ENCODE results near the gene KCNB1. TPM values are rescaled to one million over a fixed set of nuclear protein-coding genes. Genes with fewer than 3 reads are reported as not detected.

Gene KCNB1
- polyA plus RNA-seq, 4 donors, result 0.38 to 1.2 TPM; not detected in 2

DNA sequence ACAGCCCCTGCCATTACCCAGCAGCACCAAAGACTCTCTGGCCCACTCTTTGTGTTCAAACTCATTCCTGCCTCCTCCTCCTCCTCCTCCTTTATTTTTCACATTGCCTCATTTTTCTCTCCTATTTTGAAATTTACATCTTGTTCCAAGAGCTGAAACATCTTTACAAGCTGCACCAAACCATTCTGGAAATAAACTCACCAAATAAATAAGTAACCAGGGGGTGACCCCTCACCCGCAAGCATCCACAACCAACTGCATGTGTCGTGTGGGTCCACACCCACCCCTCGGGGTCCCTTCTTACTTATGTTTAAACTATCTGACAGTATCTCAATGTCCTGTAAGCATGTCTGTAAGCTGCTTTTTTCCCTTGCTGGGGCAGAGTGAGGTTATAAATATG is 1.4 kb downstream of the KCNB1 start:
- FAIRE-seq (no peak), DNase-seq (no peak)
- WGBS, 3 donors, result 73 to 85% (median 83%) methylated on average over 3 of the region's 3 CpGs

GRCh38 chr20:49480236-49480635 is 2.2 kb downstream of the KCNB1 start:
- Histone ChIP-seq H3K9me3 (ENCODE audit: control insufficient read depth in 2 of 2, insufficient read depth in 1 of 2, low read depth in 1 of 2, low read length in 1 of 2) (no peaks in the 10 kb centered on the region), H3K27ac (ENCODE audit: low read depth in 1 of 3, low read length in 2 of 3) (no peak overlapping the region), H3K4me3 (ENCODE audit: low read depth in 1 of 3, low read length in 3 of 3) (no peak overlapping the region), H3K36me3 (ENCODE audit: control insufficient read depth in 3 of 3, insufficient read depth in 2 of 3, low read depth in 1 of 3, low read length in 3 of 3) (peaks cover 0 to 2% (median 0%) of the 10 kb centered on the region in 3 donors), H3K4me1 (ENCODE audit: control insufficient read depth in 3 of 3, insufficient read depth in 2 of 3, low read depth in 1 of 3, low read length in 2 of 3) (peaks cover 0 to 3% (median 0%) of the 10 kb centered on the region in 3 donors), H3K27me3 (ENCODE audit: control insufficient read depth in 3 of 3, insufficient read depth in 3 of 3, low read length in 3 of 3) (peaks cover 3 to 41% (median 10%) of the 10 kb centered on the region in 3 donors)
- FAIRE-seq, result no peak
- 29 to 63% (median 56%) methylated on average over 3 of the region's 3 CpGs for WGBS, 3 donors
- DNase-seq, result no peak

More for the DNA sequence above, 1.4 kb downstream of the KCNB1 start:
- Histone ChIP-seq H3K36me3 (ENCODE audit: control insufficient read depth in 3 of 3, insufficient read depth in 2 of 3, low read depth in 1 of 3, low read length in 3 of 3) (peaks cover 0 to 2% (median 0%) of the 10 kb centered on the region in 3 donors), H3K27ac (ENCODE audit: low read depth in 1 of 3, low read length in 2 of 3) (no peak overlapping the region), H3K9me3 (ENCODE audit: control insufficient read depth in 2 of 2, insufficient read depth in 1 of 2, low read depth in 1 of 2, low read length in 1 of 2) (no peaks in the 10 kb centered on the region), H3K4me1 (ENCODE audit: control insufficient read depth in 3 of 3, insufficient read depth in 2 of 3, low read depth in 1 of 3, low read length in 2 of 3) (peaks cover 0 to 3% (median 0%) of the 10 kb centered on the region in 3 donors), H3K4me3 (ENCODE audit: low read depth in 1 of 3, low read length in 3 of 3) (no peak overlapping the region), H3K27me3 (ENCODE audit: control insufficient read depth in 3 of 3, insufficient read depth in 3 of 3, low read length in 3 of 3) (peaks cover 3 to 50% (median 5%) of the 10 kb centered on the region in 3 donors)

DNA sequence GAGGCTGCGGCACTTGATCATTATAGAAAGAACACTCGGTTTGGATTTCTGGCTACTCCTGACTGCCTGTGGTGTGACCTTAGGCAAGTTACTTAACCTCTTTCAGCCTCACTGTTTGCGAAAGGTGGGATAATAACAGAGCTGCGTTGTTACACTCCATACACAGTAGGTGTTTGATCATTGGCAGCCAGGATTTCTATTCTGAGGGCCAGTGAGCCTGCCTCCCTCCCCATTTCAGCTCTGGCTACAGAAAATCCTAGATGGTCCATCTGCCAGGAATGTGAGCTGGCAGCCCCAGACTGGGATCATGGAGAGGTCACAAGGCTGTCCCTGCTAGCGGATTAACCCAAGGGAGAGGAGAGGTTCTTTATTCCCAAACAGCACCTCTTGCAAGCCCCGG is 2.7 kb downstream of the KCNB1 start:
- Histone ChIP-seq H3K4me1 (ENCODE audit: control insufficient read depth in 3 of 3, insufficient read depth in 2 of 3, low read depth in 1 of 3, low read length in 2 of 3) (peaks cover 0 to 3% (median 0%) of the 10 kb centered on the region in 3 donors), H3K9me3 (ENCODE audit: control insufficient read depth in 2 of 2, insufficient read depth in 1 of 2, low read depth in 1 of 2, low read length in 1 of 2) (no peaks in the 10 kb centered on the region), H3K36me3 (ENCODE audit: control insufficient read depth in 3 of 3, insufficient read depth in 2 of 3, low read depth in 1 of 3, low read length in 3 of 3) (peaks cover 0 to 2% (median 0%) of the 10 kb centered on the region in 3 donors), H3K27ac (ENCODE audit: low read depth in 1 of 3, low read length in 2 of 3) (no peak overlapping the region), H3K4me3 (ENCODE audit: low read depth in 1 of 3, low read length in 3 of 3) (no peak overlapping the region), H3K27me3 (ENCODE audit: control insufficient read depth in 3 of 3, insufficient read depth in 3 of 3, low read length in 3 of 3) (peaks cover 3 to 40% (median 7%) of the 10 kb centered on the region in 3 donors)
- 55 to 63% (median 61%) methylated on average over 6 of the region's 6 CpGs for WGBS, 3 donors
- DNase-seq (no peak), FAIRE-seq (no peak)

DNA sequence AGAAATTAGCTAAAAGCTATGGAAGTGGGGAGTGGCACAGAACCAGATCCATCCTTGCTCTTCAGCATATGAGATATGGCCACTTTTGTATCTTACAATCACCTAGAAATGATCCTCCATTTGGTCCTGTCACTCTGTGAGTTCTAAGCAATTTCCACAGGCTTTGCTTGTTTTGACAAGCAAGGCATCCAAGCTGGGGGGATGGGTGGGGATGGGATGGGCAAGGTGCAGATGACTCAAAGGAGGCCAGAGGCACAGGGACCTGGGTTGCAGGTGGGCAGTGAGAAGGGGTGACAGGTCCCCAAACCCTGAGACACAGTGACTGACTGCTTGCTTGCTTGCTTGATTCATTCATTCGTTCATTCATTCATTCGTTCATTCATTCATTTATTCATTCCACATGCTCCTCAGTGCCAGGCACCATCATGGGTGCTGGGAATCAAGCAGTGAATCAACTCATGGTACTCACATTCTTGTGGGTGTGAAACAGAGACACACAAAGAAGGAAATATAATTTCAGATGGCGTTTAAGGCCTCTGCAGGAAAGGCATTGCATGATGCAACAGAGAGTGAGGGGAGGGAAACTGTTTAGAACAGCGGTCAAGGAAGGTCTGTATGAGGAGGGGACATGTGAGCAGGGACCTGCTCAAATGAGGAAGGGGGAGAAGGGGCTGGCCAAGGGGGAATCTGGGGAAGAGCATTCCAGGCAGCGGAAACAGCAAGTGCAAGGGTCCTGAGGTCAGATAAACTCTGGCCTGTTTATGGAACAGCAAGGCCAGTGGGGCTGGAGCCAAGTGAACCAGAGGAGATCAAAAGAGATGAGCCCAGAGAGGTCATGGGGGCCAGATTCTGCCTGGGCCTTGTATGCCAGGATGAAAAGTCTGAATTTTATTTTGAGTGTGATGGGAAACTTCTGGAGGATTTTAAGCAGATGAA is 3.4 kb downstream of the KCNB1 start:
- H3K4me1 ChIP-seq (ENCODE audit: control insufficient read depth in 3 of 3, insufficient read depth in 2 of 3, low read depth in 1 of 3, low read length in 2 of 3), result peaks cover 0 to 3% (median 0%) of the 10 kb centered on the region in 3 donors
- WGBS, 3 donors, result 73 to 76% (median 75%) methylated on average over 5 of the region's 5 CpGs

DNA sequence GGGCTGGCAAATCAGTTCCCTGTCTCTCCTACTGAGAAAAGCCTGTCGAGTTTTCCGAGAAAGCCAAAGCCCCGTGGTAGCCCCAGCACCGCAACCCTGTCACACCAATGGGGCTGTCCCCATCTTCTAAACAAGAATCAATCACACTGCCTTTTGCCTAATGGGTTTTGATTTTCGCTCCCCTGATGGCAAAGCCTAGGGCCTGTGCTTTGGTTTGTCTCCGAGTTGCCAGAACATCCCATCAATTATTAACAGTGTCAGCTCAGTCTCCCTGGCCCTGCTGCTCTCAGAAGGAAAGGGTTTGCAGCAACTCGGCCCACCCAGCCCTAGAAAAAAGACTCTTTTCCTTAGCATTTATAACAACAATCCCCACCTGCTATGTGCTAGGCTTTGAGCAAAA is 4.2 kb downstream of the KCNB1 start:
- FAIRE-seq (no peak), DNase-seq (no peak)
- Histone ChIP-seq H3K4me3 (ENCODE audit: low read depth in 1 of 3, low read length in 3 of 3) (no peak overlapping the region), H3K27me3 (ENCODE audit: control insufficient read depth in 3 of 3, insufficient read depth in 3 of 3, low read length in 3 of 3) (peaks cover 3 to 40% (median 9%) of the 10 kb centered on the region in 3 donors), H3K4me1 (ENCODE audit: control insufficient read depth in 3 of 3, insufficient read depth in 2 of 3, low read depth in 1 of 3, low read length in 2 of 3) (no peaks in the 10 kb centered on the region), H3K27ac (ENCODE audit: low read depth in 1 of 3, low read length in 2 of 3) (no peak overlapping the region), H3K36me3 (ENCODE audit: control insufficient read depth in 3 of 3, insufficient read depth in 2 of 3, low read depth in 1 of 3, low read length in 3 of 3) (peaks cover 0 to 2% (median 0%) of the 10 kb centered on the region in 3 donors), H3K9me3 (ENCODE audit: control insufficient read depth in 2 of 2, insufficient read depth in 1 of 2, low read depth in 1 of 2, low read length in 1 of 2) (no peaks in the 10 kb centered on the region)
- 33 to 46% (median 42%) methylated on average over 7 of the region's 7 CpGs for WGBS, 3 donors

More for the DNA sequence above, 3.4 kb downstream of the KCNB1 start:
- no peak overlapping the region for H3K4me3 ChIP-seq (ENCODE audit: low read depth in 1 of 3, low read length in 3 of 3)
- H3K9me3 ChIP-seq (ENCODE audit: control insufficient read depth in 2 of 2, insufficient read depth in 1 of 2, low read depth in 1 of 2, low read length in 1 of 2), result no peaks in the 10 kb centered on the region
- FAIRE-seq (no peak), DNase-seq (no peak)
- H3K36me3 ChIP-seq (ENCODE audit: control insufficient read depth in 3 of 3, insufficient read depth in 2 of 3, low read depth in 1 of 3, low read length in 3 of 3), result peaks cover 0 to 2% (median 0%) of the 10 kb centered on the region in 3 donors
- H3K27me3 ChIP-seq (ENCODE audit: control insufficient read depth in 3 of 3, insufficient read depth in 3 of 3, low read length in 3 of 3), result peaks cover 3 to 43% (median 9%) of the 10 kb centered on the region in 3 donors
- H3K27ac ChIP-seq (ENCODE audit: low read depth in 1 of 3, low read length in 2 of 3), result no peak overlapping the region

DNA sequence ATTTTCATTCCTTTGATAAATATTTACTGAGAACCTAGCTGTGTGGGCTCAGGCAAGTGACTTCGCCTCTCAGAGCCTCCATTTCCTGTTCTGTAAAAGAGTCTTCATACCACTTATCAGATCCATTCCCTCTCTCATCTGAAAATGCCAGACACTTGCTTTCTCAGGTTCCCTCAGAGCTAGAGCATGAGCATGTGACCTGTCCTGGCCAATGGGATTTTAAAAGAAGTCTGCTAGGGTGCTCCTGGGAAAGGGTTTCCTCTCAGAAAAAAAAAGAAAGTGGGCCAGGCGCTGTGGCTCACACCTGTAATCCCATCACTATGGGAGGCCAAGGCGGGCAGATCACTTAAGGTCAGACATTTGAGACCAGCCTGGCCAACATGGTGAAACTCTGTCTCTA is 5.3 kb downstream of the KCNB1 start:
- WGBS, 3 donors, result 57 to 74% (median 71%) methylated on average over 3 of the region's 3 CpGs

GRCh38 chr20:49476016-49476355 is 6.5 kb downstream of the KCNB1 start:
- H3K9me3 ChIP-seq (ENCODE audit: control insufficient read depth in 2 of 2, insufficient read depth in 1 of 2, low read depth in 1 of 2, low read length in 1 of 2), result no peaks in the 10 kb centered on the region
- no peaks in the 10 kb centered on the region for H3K4me1 ChIP-seq (ENCODE audit: control insufficient read depth in 3 of 3, insufficient read depth in 2 of 3, low read depth in 1 of 3, low read length in 2 of 3)
- no peak for FAIRE-seq

More for the DNA sequence above, 5.3 kb downstream of the KCNB1 start:
- Histone ChIP-seq H3K4me3 (ENCODE audit: low read depth in 1 of 3, low read length in 3 of 3) (no peak overlapping the region), H3K27ac (ENCODE audit: low read depth in 1 of 3, low read length in 2 of 3) (no peak overlapping the region), H3K9me3 (ENCODE audit: control insufficient read depth in 2 of 2, insufficient read depth in 1 of 2, low read depth in 1 of 2, low read length in 1 of 2) (no peaks in the 10 kb centered on the region), H3K4me1 (ENCODE audit: control insufficient read depth in 3 of 3, insufficient read depth in 2 of 3, low read depth in 1 of 3, low read length in 2 of 3) (no peaks in the 10 kb centered on the region), H3K27me3 (ENCODE audit: control insufficient read depth in 3 of 3, insufficient read depth in 3 of 3, low read length in 3 of 3) (peaks cover 2 to 36% (median 9%) of the 10 kb centered on the region in 3 donors), H3K36me3 (ENCODE audit: control insufficient read depth in 3 of 3, insufficient read depth in 2 of 3, low read depth in 1 of 3, low read length in 3 of 3) (peaks cover 0 to 2% (median 0%) of the 10 kb centered on the region in 3 donors)
- FAIRE-seq (no peak), DNase-seq (no peak)

DNA sequence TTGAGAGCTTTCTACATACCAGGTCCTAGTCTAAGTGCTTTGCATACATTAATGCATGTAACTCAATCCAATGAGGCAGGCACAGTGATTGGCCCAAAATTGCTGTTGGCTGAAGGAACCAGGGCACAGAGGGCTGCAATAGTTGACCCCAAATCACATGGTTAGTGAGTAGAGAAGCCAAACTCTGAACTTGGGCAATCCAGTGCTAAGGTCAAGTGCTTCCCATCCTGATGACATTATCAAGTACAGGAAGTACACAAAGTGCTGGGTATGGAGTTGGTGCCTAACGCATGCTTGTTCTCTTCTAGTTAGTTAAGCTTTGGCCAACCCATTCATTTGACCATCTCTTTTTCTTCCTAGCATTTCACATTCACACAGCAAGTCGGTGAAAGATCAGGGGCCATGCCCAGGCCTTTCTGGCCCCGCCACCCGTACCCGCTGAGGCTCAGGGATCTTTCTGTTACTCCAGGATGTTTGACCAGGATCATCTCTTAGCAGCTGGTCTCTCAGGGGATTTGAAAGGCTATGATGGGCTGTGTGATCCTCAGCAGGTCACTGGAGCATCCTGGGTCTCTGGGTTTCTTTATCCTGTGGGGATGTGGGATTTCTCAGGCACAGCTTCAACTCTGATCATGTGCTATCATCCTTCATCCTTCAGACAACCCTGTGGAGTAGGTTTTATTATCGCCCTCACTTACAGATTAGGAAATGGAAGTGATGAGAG is 7.0 kb downstream of the KCNB1 start:
- Histone ChIP-seq H3K4me3 (ENCODE audit: low read depth in 1 of 3, low read length in 3 of 3) (no peak overlapping the region), H3K9me3 (ENCODE audit: control insufficient read depth in 2 of 2, insufficient read depth in 1 of 2, low read depth in 1 of 2, low read length in 1 of 2) (no peaks in the 10 kb centered on the region), H3K27me3 (ENCODE audit: control insufficient read depth in 3 of 3, insufficient read depth in 3 of 3, low read length in 3 of 3) (peaks cover 0 to 33% (median 8%) of the 10 kb centered on the region in 3 donors), H3K36me3 (ENCODE audit: control insufficient read depth in 3 of 3, insufficient read depth in 2 of 3, low read depth in 1 of 3, low read length in 3 of 3) (no peaks in the 10 kb centered on the region), H3K27ac (ENCODE audit: low read depth in 1 of 3, low read length in 2 of 3) (no peak overlapping the region), H3K4me1 (ENCODE audit: control insufficient read depth in 3 of 3, insufficient read depth in 2 of 3, low read depth in 1 of 3, low read length in 2 of 3) (no peaks in the 10 kb centered on the region)
- no peak for FAIRE-seq
- DNase-seq, result no peak
- WGBS, 3 donors, result 80 to 87% (median 87%) methylated on average over 6 of the region's 6 CpGs

More at GRCh38 chr20:49476016-49476355, 6.5 kb downstream of the KCNB1 start:
- Histone ChIP-seq H3K27ac (ENCODE audit: low read depth in 1 of 3, low read length in 2 of 3) (no peak overlapping the region), H3K4me3 (ENCODE audit: low read depth in 1 of 3, low read length in 3 of 3) (no peak overlapping the region), H3K36me3 (ENCODE audit: control insufficient read depth in 3 of 3, insufficient read depth in 2 of 3, low read depth in 1 of 3, low read length in 3 of 3) (no peaks in the 10 kb centered on the region), H3K27me3 (ENCODE audit: control insufficient read depth in 3 of 3, insufficient read depth in 3 of 3, low read length in 3 of 3) (peaks cover 0 to 32% (median 8%) of the 10 kb centered on the region in 3 donors)
- DNase-seq, result no peak
- 26 to 56% (median 36%) methylated on average over 7 of the region's 7 CpGs for WGBS, 3 donors

Data from small intestine (tissue), 7 donors.